ENCODE results near the gene SLC35F4.

The SLC35F4 gene

DNA sequence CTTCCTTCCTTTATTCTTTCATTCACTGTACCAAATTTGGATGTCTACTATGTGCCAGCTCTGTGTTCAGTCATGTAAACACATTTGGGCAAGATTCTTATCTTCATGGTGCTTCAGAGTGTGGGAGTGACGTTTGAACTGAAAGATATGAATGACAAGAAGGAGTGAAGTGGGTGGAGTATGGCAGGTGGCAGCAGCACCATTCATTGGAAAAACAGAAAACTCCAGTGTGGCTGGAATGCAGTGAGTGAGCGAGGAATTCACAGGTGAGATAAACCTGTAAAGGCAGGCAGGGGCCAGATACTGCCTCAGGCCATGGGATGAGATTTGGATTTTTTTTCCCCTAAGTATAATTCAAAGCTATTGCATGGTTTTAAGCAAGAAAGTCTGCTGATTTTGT is 231.6 kb downstream of the SLC35F4 start:
- Histone ChIP-seq H3K4me1 (ENCODE audit: insufficient read depth, low read length) (no peaks in the 10 kb centered on the region), H3K9ac (ENCODE audit: low read depth, low read length) (no peak overlapping the region), H3K36me3 (ENCODE audit: insufficient read depth, low read length) (no peaks in the 10 kb centered on the region), H3K9me3 (ENCODE audit: control insufficient read depth, insufficient read depth, low read length) (no peaks in the 10 kb centered on the region; the same call in 1 of the 2 replicates)

- no peaks in the 10 kb centered on the region for H3K36me3 ChIP-seq (ENCODE audit: insufficient read depth, low read length)
- no peak overlapping the region for H3K9ac ChIP-seq (ENCODE audit: low read depth, low read length)
- H3K9me3 ChIP-seq (ENCODE audit: control insufficient read depth, insufficient read depth, low read length), result no peaks in the 10 kb centered on the region
- H3K4me1 ChIP-seq (ENCODE audit: insufficient read depth, low read length), result no peaks in the 10 kb centered on the region
Observed at GRCh38 chr14:57632649-57633048, 233.2 kb downstream of the SLC35F4 start.

DNA sequence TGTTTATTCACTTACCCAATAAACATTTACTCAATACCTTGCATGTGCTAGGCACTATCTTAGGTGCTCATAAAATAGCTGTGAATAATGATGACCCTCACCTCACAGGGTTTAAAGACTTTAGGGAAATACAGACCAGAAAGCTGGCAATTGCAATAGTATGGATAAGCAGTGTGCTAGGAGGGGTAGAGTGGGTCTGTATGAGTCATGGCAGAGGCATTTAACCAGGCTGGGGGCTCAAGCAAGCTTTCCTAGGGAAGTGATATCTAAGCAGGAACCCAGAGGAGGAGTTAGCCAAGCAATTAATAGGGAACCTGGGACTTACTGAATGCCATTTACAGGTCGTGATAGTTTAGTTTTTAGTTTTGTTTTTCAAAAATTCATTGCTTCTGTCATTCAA is 248.4 kb downstream of the SLC35F4 start:
- no peaks in the 10 kb centered on the region for H3K9me3 ChIP-seq (ENCODE audit: control insufficient read depth, insufficient read depth, low read length)
- H3K4me1 ChIP-seq (ENCODE audit: insufficient read depth, low read length), result 0 out of 2 replicates have a peak, but pooled peaks cover 6% of the 10 kb centered on the region
- no peak overlapping the region for H3K9ac ChIP-seq (ENCODE audit: low read depth, low read length)
- H3K36me3 ChIP-seq (ENCODE audit: insufficient read depth, low read length), result no peaks in the 10 kb centered on the region

- H3K4me1 ChIP-seq (ENCODE audit: insufficient read depth, low read length), result 0 out of 2 replicates have a peak, but pooled peaks cover 4% of the 10 kb centered on the region
- no peak overlapping the region for H3K9ac ChIP-seq (ENCODE audit: low read depth, low read length)
- H3K9me3 ChIP-seq (ENCODE audit: control insufficient read depth, insufficient read depth, low read length), result no peaks in the 10 kb centered on the region
- no peaks in the 10 kb centered on the region for H3K36me3 ChIP-seq (ENCODE audit: insufficient read depth, low read length)
Observed at GRCh38 chr14:57612946-57613345, 252.9 kb downstream of the SLC35F4 start.

DNA sequence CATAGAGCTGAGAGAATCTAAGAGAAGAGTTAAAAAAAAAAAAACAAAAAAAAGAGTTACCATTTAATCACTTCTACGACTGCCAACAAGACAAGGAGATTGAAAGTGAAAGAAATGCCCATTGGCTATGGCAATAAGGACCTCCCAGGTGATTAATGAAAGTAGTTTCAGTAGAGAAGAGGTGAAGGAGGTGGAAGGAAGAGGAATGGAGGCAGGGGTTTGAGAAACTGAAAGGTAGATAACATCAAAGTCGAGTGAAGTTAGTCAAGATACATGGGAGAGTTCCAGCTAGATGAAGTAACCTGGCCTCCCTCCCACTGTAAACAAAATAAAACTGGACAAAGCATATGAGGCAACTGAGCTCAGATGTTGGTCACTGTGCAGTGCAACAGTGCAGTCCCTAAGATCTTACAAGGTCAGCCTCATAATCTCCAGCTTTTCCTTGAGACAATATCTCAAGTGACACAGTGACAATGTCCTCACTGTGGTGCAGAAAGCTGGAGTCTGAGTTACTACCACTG is 254.3 kb downstream of the SLC35F4 start:
- H3K36me3 ChIP-seq (ENCODE audit: insufficient read depth, low read length), result no peaks in the 10 kb centered on the region
- H3K9me3 ChIP-seq (ENCODE audit: control insufficient read depth, insufficient read depth, low read length), result no peaks in the 10 kb centered on the region
- H3K9ac ChIP-seq (ENCODE audit: low read depth, low read length), result no peak overlapping the region
- no peaks in the 10 kb centered on the region for H3K4me1 ChIP-seq (ENCODE audit: insufficient read depth, low read length)

DNA sequence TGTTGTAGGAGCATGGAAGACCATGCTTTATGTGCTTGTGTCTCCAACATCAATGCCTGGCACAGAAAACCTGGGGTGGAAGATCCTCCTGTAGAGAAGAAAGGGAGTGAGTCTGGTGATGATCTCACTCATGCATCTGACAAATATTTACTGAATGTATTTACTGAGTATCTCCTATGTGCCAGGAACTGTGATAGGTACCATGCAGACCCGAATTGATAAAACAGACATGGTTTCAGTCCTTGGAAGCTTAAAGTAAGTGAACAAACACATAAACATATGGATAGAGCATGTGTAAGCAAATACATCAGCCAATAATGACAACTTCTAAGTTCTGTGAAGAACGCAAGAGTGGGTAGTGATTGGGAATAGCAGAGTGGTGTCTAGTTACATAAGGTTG is 255.3 kb downstream of the SLC35F4 start:
- H3K36me3 ChIP-seq (ENCODE audit: insufficient read depth, low read length), result no peaks in the 10 kb centered on the region
- H3K9ac ChIP-seq (ENCODE audit: low read depth, low read length), result no peak overlapping the region
- H3K9me3 ChIP-seq (ENCODE audit: control insufficient read depth, insufficient read depth, low read length), result no peaks in the 10 kb centered on the region
- no peaks in the 10 kb centered on the region for H3K4me1 ChIP-seq (ENCODE audit: insufficient read depth, low read length)

GRCh38 chr14:57609192-57610075 is 256.5 kb downstream of the SLC35F4 start:
- no peaks in the 10 kb centered on the region for H3K9me3 ChIP-seq (ENCODE audit: control insufficient read depth, insufficient read depth, low read length)
- H3K4me1 ChIP-seq (ENCODE audit: insufficient read depth, low read length), result no peaks in the 10 kb centered on the region
- H3K36me3 ChIP-seq (ENCODE audit: insufficient read depth, low read length), result no peaks in the 10 kb centered on the region
- H3K9ac ChIP-seq (ENCODE audit: low read depth, low read length), result no peak overlapping the region

DNA sequence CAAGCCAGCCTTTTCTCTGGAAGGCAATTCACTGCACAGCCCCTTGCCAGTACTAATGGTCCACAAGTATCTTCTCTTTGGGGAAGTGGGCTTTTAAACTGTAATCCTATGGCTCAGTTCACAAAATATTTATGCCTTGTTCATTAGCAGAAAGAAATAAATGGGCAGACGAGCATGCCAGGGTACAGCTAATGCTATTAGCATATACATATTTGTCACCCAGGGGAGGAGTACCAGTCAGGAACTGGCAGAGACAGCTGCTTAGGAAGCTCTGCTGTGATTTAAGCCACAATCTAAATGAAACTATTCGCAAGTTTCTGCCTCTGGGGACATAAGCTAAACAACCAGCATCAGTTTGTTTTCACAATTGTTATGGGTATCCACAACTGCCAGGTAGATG is 258.8 kb downstream of the SLC35F4 start:
- Histone ChIP-seq H3K9me3 (ENCODE audit: control insufficient read depth, insufficient read depth, low read length) (no peaks in the 10 kb centered on the region), H3K4me1 (ENCODE audit: insufficient read depth, low read length) (no peaks in the 10 kb centered on the region), H3K9ac (ENCODE audit: low read depth, low read length) (no peak overlapping the region), H3K36me3 (ENCODE audit: insufficient read depth, low read length) (no peaks in the 10 kb centered on the region)

DNA sequence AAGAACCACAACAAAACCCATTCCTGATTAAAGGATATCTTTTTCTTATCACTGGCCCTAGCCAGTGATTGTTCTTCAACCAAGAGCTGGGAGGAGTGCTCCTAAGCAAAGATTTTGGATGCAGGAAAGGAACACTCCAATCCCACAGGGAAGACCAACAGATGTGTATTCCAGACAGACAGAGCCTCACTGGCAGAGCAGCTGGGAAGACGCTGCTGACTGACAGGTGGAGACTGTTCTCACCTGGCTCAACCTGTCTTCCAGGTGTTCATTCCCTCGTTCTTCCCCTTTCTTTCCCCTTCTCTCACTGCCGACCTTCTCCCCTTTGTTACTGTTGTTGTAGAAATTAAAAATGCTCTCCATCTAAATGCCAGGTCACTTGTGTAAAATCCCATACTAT is 282.5 kb downstream of the SLC35F4 start:
- no peaks in the 10 kb centered on the region for H3K36me3 ChIP-seq (ENCODE audit: insufficient read depth, low read length)
- H3K9ac ChIP-seq (ENCODE audit: low read depth, low read length), result no peak overlapping the region
- no peaks in the 10 kb centered on the region for H3K9me3 ChIP-seq (ENCODE audit: control insufficient read depth, insufficient read depth, low read length)
- H3K4me1 ChIP-seq (ENCODE audit: insufficient read depth, low read length), result no peaks in the 10 kb centered on the region

DNA sequence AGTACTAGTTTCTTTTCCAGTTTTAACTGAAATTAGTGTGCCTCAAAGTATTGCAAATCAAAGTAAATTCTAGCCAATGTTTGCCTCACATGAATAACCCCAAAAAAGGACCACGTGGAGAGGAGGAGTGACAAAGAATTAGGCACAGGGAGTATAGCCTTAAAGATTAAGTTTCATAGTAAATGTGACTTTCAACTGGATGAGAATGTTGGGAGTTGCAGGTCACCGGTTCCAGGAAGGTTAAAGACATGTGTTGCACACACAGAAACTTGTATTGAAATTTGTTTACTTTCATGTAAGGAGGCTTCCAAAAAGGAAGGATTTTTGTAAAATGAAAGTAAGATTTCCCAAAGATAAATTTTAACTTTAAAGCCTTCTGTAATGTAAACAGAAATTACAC is 283.1 kb downstream of the SLC35F4 start:
- H3K4me1 ChIP-seq (ENCODE audit: insufficient read depth, low read length), result no peaks in the 10 kb centered on the region
- no peaks in the 10 kb centered on the region for H3K36me3 ChIP-seq (ENCODE audit: insufficient read depth, low read length)
- H3K9ac ChIP-seq (ENCODE audit: low read depth, low read length), result no peak overlapping the region
- no peaks in the 10 kb centered on the region for H3K9me3 ChIP-seq (ENCODE audit: control insufficient read depth, insufficient read depth, low read length)

DNA sequence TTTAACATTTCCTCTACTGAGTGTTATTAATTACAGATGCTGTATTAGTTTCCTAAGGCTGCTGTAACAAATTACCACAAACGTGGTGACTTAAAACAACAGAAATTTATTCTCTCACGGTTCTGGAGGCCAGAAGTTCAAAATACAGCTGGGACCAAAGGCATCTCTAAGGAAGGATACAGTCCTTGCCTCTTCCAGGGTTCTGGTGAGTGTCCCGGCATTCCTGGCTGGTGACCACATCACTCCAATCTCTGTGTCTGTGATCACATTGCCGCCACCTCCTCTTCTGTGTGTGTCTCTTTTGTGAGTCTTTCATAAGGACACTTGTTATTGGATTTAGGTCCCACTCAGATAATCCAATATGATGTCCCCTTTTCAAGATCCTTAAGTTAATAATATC is 287.1 kb downstream of the SLC35F4 start:
- Histone ChIP-seq H3K9me3 (ENCODE audit: control insufficient read depth, insufficient read depth, low read length) (no peaks in the 10 kb centered on the region), H3K9ac (ENCODE audit: low read depth, low read length) (no peak overlapping the region), H3K4me1 (ENCODE audit: insufficient read depth, low read length) (no peaks in the 10 kb centered on the region), H3K36me3 (ENCODE audit: insufficient read depth, low read length) (no peaks in the 10 kb centered on the region)

DNA sequence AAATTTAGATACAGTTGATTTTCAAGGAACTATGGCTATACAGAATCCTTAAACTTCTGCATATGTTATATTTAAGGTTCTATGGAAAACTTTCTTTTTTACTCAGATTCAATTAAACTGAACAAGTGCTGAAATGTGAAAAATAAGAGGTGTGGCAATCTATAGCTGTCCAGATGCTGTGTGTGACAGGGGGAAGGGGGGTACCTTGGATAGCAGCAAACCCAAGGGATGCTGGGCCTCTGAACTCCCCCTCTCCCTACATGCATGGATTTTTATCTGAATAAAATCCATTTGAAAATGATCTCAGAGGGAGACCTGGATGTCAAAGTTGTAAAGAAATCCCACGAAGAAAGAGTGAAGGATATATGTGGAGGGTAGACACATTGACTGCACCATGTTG is 289.4 kb downstream of the SLC35F4 start:
- Histone ChIP-seq H3K9ac (ENCODE audit: low read depth, low read length) (no peak overlapping the region), H3K36me3 (ENCODE audit: insufficient read depth, low read length) (no peaks in the 10 kb centered on the region), H3K4me1 (ENCODE audit: insufficient read depth, low read length) (no peaks in the 10 kb centered on the region), H3K9me3 (ENCODE audit: control insufficient read depth, insufficient read depth, low read length) (no peaks in the 10 kb centered on the region)

- no peaks in the 10 kb centered on the region for H3K4me1 ChIP-seq (ENCODE audit: insufficient read depth, low read length)
- H3K9ac ChIP-seq (ENCODE audit: low read depth, low read length), result no peak overlapping the region
- H3K9me3 ChIP-seq (ENCODE audit: control insufficient read depth, insufficient read depth, low read length), result no peaks in the 10 kb centered on the region
- H3K36me3 ChIP-seq (ENCODE audit: insufficient read depth, low read length), result no peaks in the 10 kb centered on the region
Observed at GRCh38 chr14:57575482-57575881, 290.4 kb downstream of the SLC35F4 start.

GRCh38 chr14:57574617-57575288 is 291.1 kb downstream of the SLC35F4 start:
- Histone ChIP-seq H3K9ac (ENCODE audit: low read depth, low read length) (no peak overlapping the region), H3K36me3 (ENCODE audit: insufficient read depth, low read length) (no peaks in the 10 kb centered on the region), H3K9me3 (ENCODE audit: control insufficient read depth, insufficient read depth, low read length) (no peaks in the 10 kb centered on the region), H3K4me1 (ENCODE audit: insufficient read depth, low read length) (no peaks in the 10 kb centered on the region)

DNA sequence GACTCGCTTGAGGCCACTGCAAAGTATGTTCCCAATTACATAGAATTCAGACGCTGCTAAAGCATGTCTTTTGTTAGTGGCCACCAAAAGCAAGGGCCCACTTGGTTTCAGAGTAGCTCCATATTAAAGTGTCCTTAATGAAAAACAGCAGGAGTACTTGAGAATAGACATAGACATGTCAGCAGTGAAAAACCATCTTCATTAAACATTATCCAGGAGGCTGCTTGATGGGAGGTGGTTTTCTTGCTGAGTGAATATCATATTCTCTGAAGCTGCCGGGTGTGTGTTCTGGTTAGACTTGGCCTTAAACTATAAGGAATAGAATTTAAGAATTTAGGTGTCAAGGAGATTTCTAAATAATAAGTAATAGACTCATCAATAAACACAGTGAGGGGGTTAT is 292.7 kb downstream of the SLC35F4 start:
- Histone ChIP-seq H3K4me1 (ENCODE audit: insufficient read depth, low read length) (no peaks in the 10 kb centered on the region), H3K9ac (ENCODE audit: low read depth, low read length) (no peak overlapping the region), H3K9me3 (ENCODE audit: control insufficient read depth, insufficient read depth, low read length) (no peaks in the 10 kb centered on the region), H3K36me3 (ENCODE audit: insufficient read depth, low read length) (no peaks in the 10 kb centered on the region)

Measured in ES-I3 (cell line).